ENCODE measurements around the gene AOPEP.

GRCh38 chr9:95102572-95102971 is 376.1 kb downstream of the AOPEP start:
- TF ChIP-seq POLR2A (IDR thresholded peaks at IDR 0.05) (no peak), CTCF (IDR thresholded peaks at IDR 0.05) (no peak), EP300 (IDR thresholded peaks at IDR 0.05) (no peak), POLR2AphosphoS5 (IDR thresholded peaks at IDR 0.05) (no peak)

Measured in gastroesophageal sphincter (tissue), 3 donors.